Small intestine (tissue), 16 donors: ENCODE measurements around the gene DPP8. TPM values are rescaled to one million over a fixed set of nuclear protein-coding genes. Genes with fewer than 3 reads are reported as not detected.

Source experiments
- DNase-seq, 2 donors: peaks; one replicate each; pipeline versions ENCODE4 v3.0.0 to v3.0.0-alpha.2; 2013
- FAIRE-seq: peaks from 2 replicates; lab custom pipeline; 2012; peaks lifted over from hg19 to GRCh38; lab: Jason Lieb, UNC
- H3K27ac ChIP-seq, 3 donors: one replicate each; pipeline ENCODE4 v1.5.1; 2013; ENCODE audit warnings: low read length in 2 of 3, mild to moderate bottlenecking in 2 of 3, control low read depth in 1 of 3, inconsistent platforms in 1 of 3, low read depth in 1 of 3, moderate library complexity in 1 of 3
- H3K27me3 ChIP-seq, 3 donors: one replicate each; pipeline ENCODE4 v1.6.1; 2013; ENCODE audit warnings: low read length in 3 of 3, inconsistent platforms in 1 of 3; ENCODE audit not compliant: control insufficient read depth in 3 of 3, insufficient read depth in 3 of 3
- H3K36me3 ChIP-seq, 3 donors: one replicate each; pipeline ENCODE4 v1.6.1; 2013; ENCODE audit warnings: low read length in 3 of 3, inconsistent platforms in 1 of 3, low read depth in 1 of 3, mild to moderate bottlenecking in 1 of 3, moderate library complexity in 1 of 3; ENCODE audit not compliant: control insufficient read depth in 3 of 3, insufficient read depth in 2 of 3
- H3K4me1 ChIP-seq, 3 donors: one replicate each; pipeline ENCODE4 v1.6.1; 2013; ENCODE audit warnings: low read length in 2 of 3, inconsistent platforms in 1 of 3, low read depth in 1 of 3, mild to moderate bottlenecking in 1 of 3, moderate library complexity in 1 of 3; ENCODE audit not compliant: control insufficient read depth in 3 of 3, insufficient read depth in 2 of 3
- H3K4me3 ChIP-seq, 3 donors: one replicate each; pipeline ENCODE4 v1.5.1; 2013; ENCODE audit warnings: low read length in 3 of 3, control low read depth in 1 of 3, inconsistent platforms in 1 of 3, low read depth in 1 of 3, mild to moderate bottlenecking in 1 of 3, moderate library complexity in 1 of 3
- H3K9me3 ChIP-seq, 2 donors: one replicate each; pipeline ENCODE4 v1.6.1; 2013; ENCODE audit warnings: low read depth in 1 of 2, low read length in 1 of 2; ENCODE audit not compliant: control insufficient read depth in 2 of 2, insufficient read depth in 1 of 2
- WGBS, 3 donors: extraction: QIAGEN DNeasy Blood & Tissue Kit; methylation state at CpG; one replicate each; pipeline ENCODE4 v1.1.7; 2013; 5-methylcytosine and 5-hydroxymethylcytosine counted together
- long read RNA-seq, 10 donors: transcript quantifications; one replicate each; lab custom pipeline, GENCODE V29; 2026
- polyA plus RNA-seq, 4 donors: library from polyadenylated mRNA; stranded (reverse) in 3 of 4; unstranded in 1 of 4; fragments of 200-250 nt in 3 of 4; fragments of 120-200 nt in 1 of 4; gene quantifications; one replicate each; pipeline versions ENCODE4 v1.2.1 to v1.2.3, GENCODE V29; 2013
- donor health status: healthy with polysubstance abuse.
- donor health status: control.
- donor health status: control.
- donor health status: Bipolar disorder and iron deficiency.
- donor health status: healthy.

Gene DPP8
- polyA plus RNA-seq = 10 to 100 TPM in 3 of 4 donors, 1 to 10 TPM in 1; 9.2 to 32.0 (median 12.2) TPM
- long read RNA-seq, donor 1 = 0 reads
- long read RNA-seq, donor 2 = 0 reads
- long read RNA-seq, donor 3, partial matches to known transcripts = 7 of 8 reads
- long read RNA-seq, donor 3, other reads (novel, unspliced or antisense) = 0 of 8 reads
- long read RNA-seq, donor 4 = 0 reads
- long read RNA-seq, donor 5 = 0 reads
- long read RNA-seq, donor 6, partial matches to known transcripts = 0 of 4 reads
- long read RNA-seq, donor 6, other reads (novel, unspliced or antisense) = 0 of 4 reads
- long read RNA-seq, donor 7, partial matches to known transcripts = 6 of 6 reads
- long read RNA-seq, donor 7, other reads (novel, unspliced or antisense) = 0 of 6 reads
- long read RNA-seq, donor 8 = 0 reads
- long read RNA-seq, donor 9 = 0 reads
- long read RNA-seq, donor 10, partial matches to known transcripts = 25 of 76 reads
- long read RNA-seq, donor 10, other reads (novel, unspliced or antisense) = 50 of 76 reads

DNA sequence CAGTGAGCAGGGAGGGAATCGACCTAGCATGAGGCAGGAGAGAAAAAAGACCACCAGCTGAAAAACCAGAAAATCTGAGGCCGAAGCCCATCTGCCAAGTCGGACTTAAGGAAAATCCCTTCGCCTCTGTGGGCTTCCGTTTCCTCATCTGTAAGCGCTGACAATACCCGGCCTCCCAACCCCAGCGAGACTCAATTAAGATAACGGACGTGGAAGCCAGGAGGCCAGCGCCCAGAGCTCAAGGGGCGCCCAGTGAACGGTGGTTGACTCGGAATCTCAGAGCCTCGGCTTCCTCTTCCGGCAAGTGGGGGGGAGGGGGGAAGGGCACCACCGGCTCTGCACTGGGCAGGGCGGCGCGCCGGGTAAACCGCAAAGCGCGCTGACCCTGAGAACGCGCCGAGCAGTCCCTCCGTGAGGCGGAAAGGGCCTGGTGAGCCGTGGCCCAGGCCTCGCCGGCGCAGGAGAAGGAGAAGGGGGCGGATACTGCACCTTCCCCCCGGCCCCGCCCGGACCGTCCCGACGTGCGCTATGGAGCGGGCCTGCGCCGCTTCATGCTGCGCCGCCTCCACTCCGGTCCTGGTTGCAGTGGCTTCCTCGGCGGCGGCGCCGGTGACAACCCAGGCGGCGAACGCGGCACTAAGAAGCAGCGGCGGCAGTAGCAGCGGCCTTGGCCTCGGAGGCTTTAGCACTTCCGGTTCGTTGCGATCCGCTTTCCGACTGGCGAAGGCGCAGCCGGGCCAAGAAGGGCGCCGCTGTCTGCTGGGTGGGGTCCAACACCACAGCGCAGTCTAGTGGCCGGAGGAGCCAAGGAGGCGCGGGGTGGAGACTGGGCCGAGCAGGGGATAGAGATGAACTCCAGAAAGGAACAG lies at the start of gene DPP8:
TSS of gene DPP8 (minus strand) at position 693 of the 869 bp plus-strand sequence. CDS start 5,136 bp downstream, outside the sequence.
- Histone ChIP-seq H3K4me3 (peak within 1 kb of the TSS; percentile 80 to 92 (median 91)), H3K36me3 (peaks cover 0 to 2% (median 0%) of the 10 kb centered on the region in 3 donors), H3K9me3 (no peaks in the 10 kb centered on the region), H3K27ac (peak within 1 kb of the TSS; percentile 79 to 95 (median 89)), H3K27me3 (no peaks in the 10 kb centered on the region), H3K4me1 (peaks cover 2 to 12% (median 8%) of the 10 kb centered on the region in 3 donors)
- 0 to 1% (median 0%) methylated on average over 53 to 75 of the region's 75 CpGs for WGBS, 3 donors
- no peak for FAIRE-seq
- DNase-seq = peak; percentile 93 to 97

DNA sequence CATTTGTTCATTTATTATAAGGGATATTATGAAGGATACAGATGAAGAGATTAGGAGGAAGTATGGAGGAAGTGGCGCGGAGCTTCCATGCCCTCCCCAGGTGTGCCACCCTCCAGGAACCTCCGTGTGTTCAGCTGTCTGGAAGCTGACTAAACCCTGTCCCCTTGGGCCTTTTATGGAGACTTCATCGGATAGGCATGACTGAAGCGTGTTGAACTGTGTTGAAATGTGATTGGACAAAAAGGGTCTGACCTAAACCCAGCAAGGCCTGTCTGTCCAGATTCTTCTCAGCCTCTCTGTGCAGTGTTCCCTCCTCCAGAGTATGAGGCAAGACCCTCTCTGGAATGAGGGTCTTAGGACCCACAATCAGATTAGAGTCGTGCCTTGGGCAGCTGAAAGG lies 44.4 kb upstream of the DPP8 start:
- FAIRE-seq (no peak), DNase-seq (no peak)
- Histone ChIP-seq H3K9me3 (peaks cover 0 to 6% of the 10 kb centered on the region in 2 donors), H3K27me3 (no peaks in the 10 kb centered on the region), H3K27ac (no peak overlapping the region), H3K36me3 (peaks cover 2 to 41% (median 4%) of the 10 kb centered on the region in 3 donors), H3K4me3 (no peak overlapping the region), H3K4me1 (no peaks in the 10 kb centered on the region)
- WGBS, 3 donors = 93 to 96% (median 96%) methylated on average over 6 of the region's 6 CpGs

DNA sequence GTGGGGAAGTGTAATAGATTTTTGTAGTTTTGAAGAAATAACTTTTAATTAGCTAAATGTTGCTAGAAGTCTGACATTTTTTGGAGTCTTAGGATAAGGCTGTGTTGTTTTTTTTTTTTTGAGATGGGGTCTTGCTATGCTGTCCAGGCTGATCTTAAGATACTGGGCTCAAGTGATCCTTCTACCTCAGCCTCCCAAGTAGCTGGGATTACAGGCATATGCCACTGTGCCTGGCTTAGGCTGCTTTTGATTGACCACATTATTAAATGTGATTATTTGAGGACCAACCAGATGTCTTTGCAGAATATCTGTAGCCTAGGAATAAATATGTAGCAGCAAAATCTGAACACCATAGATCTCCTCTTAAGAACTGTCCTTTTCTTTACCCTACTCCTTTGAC lies 42.5 kb upstream of the DPP8 start:
- Histone ChIP-seq H3K36me3 (peaks cover 2 to 34% (median 6%) of the 10 kb centered on the region in 3 donors), H3K27ac (no peak overlapping the region), H3K9me3 (no peaks in the 10 kb centered on the region), H3K4me3 (no peak overlapping the region), H3K27me3 (no peaks in the 10 kb centered on the region), H3K4me1 (no peaks in the 10 kb centered on the region)
- DNase-seq = no peak
- no peak for FAIRE-seq

GRCh38 chr15:65558997-65559760 lies 41.7 kb upstream of the DPP8 start:
- WGBS, 3 donors = 95 to 96% (median 95%) methylated on average over 6 of the region's 6 CpGs
- Histone ChIP-seq H3K36me3 (peaks cover 2 to 32% (median 2%) of the 10 kb centered on the region in 3 donors), H3K4me1 (no peaks in the 10 kb centered on the region), H3K27me3 (no peaks in the 10 kb centered on the region), H3K4me3 (no peak overlapping the region), H3K27ac (no peak overlapping the region), H3K9me3 (no peaks in the 10 kb centered on the region)
- DNase-seq (no peak), FAIRE-seq (no peak)

- H3K36me3 ChIP-seq = peaks cover 2 to 28% (median 2%) of the 10 kb centered on the region in 3 donors
- no peak overlapping the region for H3K4me3 ChIP-seq
- WGBS, 3 donors = 90 to 95% (median 93%) methylated on average over 5 of the region's 5 CpGs
- no peak for DNase-seq
- no peaks in the 10 kb centered on the region for H3K9me3 ChIP-seq
- H3K4me1 ChIP-seq = no peaks in the 10 kb centered on the region
- no peak for FAIRE-seq
- no peaks in the 10 kb centered on the region for H3K27me3 ChIP-seq
- H3K27ac ChIP-seq = no peak overlapping the region
Measured at GRCh38 chr15:65558336-65558735, 40.8 kb upstream of the DPP8 start.

DNA sequence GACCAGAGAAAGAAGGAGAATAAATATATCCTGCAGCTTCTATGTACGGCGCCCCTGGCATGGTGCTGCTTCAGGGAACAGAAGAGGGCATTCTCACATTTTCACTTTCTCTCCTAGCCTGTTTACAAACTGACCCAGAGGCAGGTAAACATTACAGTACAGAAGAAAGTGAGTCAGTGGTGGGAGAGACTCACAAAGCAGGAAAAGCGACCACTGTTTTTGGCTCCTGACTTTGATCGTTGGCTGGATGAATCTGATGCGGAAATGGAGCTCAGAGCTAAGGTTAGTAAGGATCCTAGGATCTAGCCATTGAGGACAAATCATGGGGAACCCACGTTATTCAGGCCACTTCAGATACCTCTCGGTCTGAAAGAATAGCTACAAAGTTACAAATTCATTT lies 39.1 kb upstream of the DPP8 start:
- H3K9me3 ChIP-seq = no peaks in the 10 kb centered on the region
- no peaks in the 10 kb centered on the region for H3K27me3 ChIP-seq
- no peak overlapping the region for H3K4me3 ChIP-seq
- H3K36me3 ChIP-seq = peaks cover 2 to 22% (median 2%) of the 10 kb centered on the region in 3 donors
- FAIRE-seq (no peak), DNase-seq (no peak)
- no peaks in the 10 kb centered on the region for H3K4me1 ChIP-seq
- H3K27ac ChIP-seq = no peak overlapping the region
- 95 to 97% (median 97%) methylated on average over 7 of the region's 7 CpGs for WGBS, 3 donors

GRCh38 chr15:65553691-65554090 lies 36.2 kb upstream of the DPP8 start:
- peaks cover 0 to 4% (median 3%) of the 10 kb centered on the region in 3 donors for H3K4me1 ChIP-seq
- FAIRE-seq = no peak
- H3K36me3 ChIP-seq = peaks cover 2 to 12% (median 4%) of the 10 kb centered on the region in 3 donors
- no peak for DNase-seq
- H3K27ac ChIP-seq = no peak overlapping the region
- 88 to 96% (median 93%) methylated on average over 3 of the region's 3 CpGs for WGBS, 3 donors
- H3K27me3 ChIP-seq = no peaks in the 10 kb centered on the region
- H3K9me3 ChIP-seq = no peaks in the 10 kb centered on the region
- no peak overlapping the region for H3K4me3 ChIP-seq
